IMR-90 (cell line): ENCODE data around the gene FN1. TPM values are rescaled to one million over a fixed set of nuclear protein-coding genes. Genes with fewer than 3 reads are reported as not detected.
A peak's percentile ranks its signal among the peaks of the same experiment; 100 is the strongest.

Experiments used
- ATAC-seq: fragments of 200-7000 bp; cut with Tn5 transposase; 2 replicates; pipeline ENCODE4 v1.9.1; 2020; ENCODE audit warnings: low read depth, mild to moderate bottlenecking, moderate library complexity
- BruUV-seq: library from RNA; stranded (reverse); fragments of 400-500 nt; replicated peaks from 2 replicates; lab custom pipeline; 2021; lab: Mats Ljungman, UMichigan
- CTCF ChIA-PET: fragments of 300-600 bp; formaldehyde crosslinking; extraction: SDS; loops from one replicate; lab custom pipeline; 2021; ENCODE audit warnings: antibody characterized with exemption; lab: Yijun Ruan, JAX
- POLR2A ChIA-PET: fragments of 300-600 bp; sonication (Branson Sonifier 250); formaldehyde crosslinking; loops from one replicate; lab custom pipeline; 2022; ENCODE audit warnings: antibody characterized with exemption; ENCODE audit not compliant: unreplicated experiment; lab: Charles Lee
- DNase-seq: peaks from one replicate; pipeline ENCODE4 v3.0.0; 2013
- H2AFZ ChIP-seq: replicated peaks from 2 replicates; pipeline ENCODE3; 2013; ENCODE audit warnings: low read length, mild to moderate bottlenecking; ENCODE audit not compliant: poor library complexity
- H2AK5ac ChIP-seq: 2 replicates; pipeline ENCODE4 v1.6.1; 2013; ENCODE audit warnings: low read depth, low read length, inconsistent platforms
- H2AK9ac ChIP-seq: replicated peaks from 2 replicates; pipeline ENCODE3; 2013; ENCODE audit warnings: mild to moderate bottlenecking, low read depth, low read length, moderate library complexity; ENCODE audit not compliant: poor library complexity
- H2BK120ac ChIP-seq: 2 replicates; pipeline ENCODE4 v1.6.1; 2013; ENCODE audit warnings: low read depth, low read length, inconsistent platforms
- H2BK15ac ChIP-seq: 3 replicates; pipeline ENCODE4 v1.6.1; 2013; ENCODE audit warnings: low read depth, low read length, inconsistent platforms
- H2BK20ac ChIP-seq: 2 replicates; pipeline ENCODE4 v1.6.1; 2013; ENCODE audit warnings: low read depth, mild to moderate bottlenecking, inconsistent platforms, low read length, moderate library complexity
- H2BK5ac ChIP-seq: 2 replicates; pipeline ENCODE4 v1.6.1; 2013; ENCODE audit warnings: mild to moderate bottlenecking, low read depth, low read length, inconsistent platforms; ENCODE audit not compliant: poor library complexity, severe bottlenecking
- H3K14ac ChIP-seq: replicated peaks from 2 replicates; pipeline ENCODE4 v1.6.1; 2013; ENCODE audit warnings: low read depth, low read length, inconsistent platforms
- H3K18ac ChIP-seq: 2 replicates; pipeline ENCODE4 v1.6.1; 2013; ENCODE audit warnings: low read depth, low read length, control low read depth
- H3K23ac ChIP-seq: 2 replicates; pipeline ENCODE4 v1.6.1; 2013; ENCODE audit warnings: low read depth, low read length, inconsistent platforms
- H3K27ac ChIP-seq: 2 replicates; pipeline ENCODE4 v1.5.1; 2013; ENCODE audit warnings: mild to moderate bottlenecking, control low read depth, low read length; ENCODE audit not compliant: insufficient read depth
- H3K27me3 ChIP-seq: 2 replicates; pipeline ENCODE4 v1.6.1; 2013; ENCODE audit warnings: low read length; ENCODE audit not compliant: control insufficient read depth, insufficient read depth
- H3K36me3 ChIP-seq: 2 replicates; pipeline ENCODE4 v1.6.1; 2013; ENCODE audit warnings: low read length, mixed read lengths; ENCODE audit not compliant: control insufficient read depth, insufficient read depth
- H3K4ac ChIP-seq: 2 replicates; pipeline ENCODE4 v1.6.1; 2013; ENCODE audit warnings: low read depth, low read length, inconsistent platforms
- H3K4me1 ChIP-seq: 2 replicates; pipeline ENCODE4 v1.6.1; 2013; ENCODE audit warnings: low read length, mixed read lengths; ENCODE audit not compliant: control insufficient read depth, insufficient read depth
- H3K4me2 ChIP-seq: 2 replicates; pipeline ENCODE4 v1.6.1; 2013; ENCODE audit warnings: low read depth, mild to moderate bottlenecking, control low read depth, low read length, moderate library complexity
- H3K4me3 ChIP-seq: 2 replicates; pipeline ENCODE4 v1.5.1; 2013; ENCODE audit warnings: low read depth, mild to moderate bottlenecking, control low read depth, low read length, moderate library complexity; ENCODE audit not compliant: insufficient read depth
- H3K56ac ChIP-seq: 2 replicates; pipeline ENCODE4 v1.6.1; 2013; ENCODE audit warnings: low read length, inconsistent platforms; ENCODE audit not compliant: insufficient read depth; ENCODE audit errors: extremely low read depth
- H3K79me1 ChIP-seq, 2 experiments: 2 replicates each; pipeline ENCODE4 v1.6.1; 2013; ENCODE audit warnings: low read length in 2 of 2, inconsistent platforms in 1 of 2, low read depth in 1 of 2
- H3K9ac ChIP-seq: 2 replicates; pipeline ENCODE4 v1.6.1; 2013; ENCODE audit warnings: low read depth, low read length, control low read depth
- H3K9me1 ChIP-seq: 2 replicates; pipeline ENCODE4 v1.6.1; 2013; ENCODE audit warnings: low read length, inconsistent platforms; ENCODE audit not compliant: insufficient read depth
- H3K9me3 ChIP-seq: 2 replicates; pipeline ENCODE4 v1.6.1; 2013; ENCODE audit warnings: low read length; ENCODE audit not compliant: control insufficient read depth, insufficient read depth
- H4K20me1 ChIP-seq: 2 replicates; pipeline ENCODE4 v1.6.1; 2013; ENCODE audit warnings: low read length, inconsistent platforms; ENCODE audit not compliant: insufficient read depth
- H4K5ac ChIP-seq: 2 replicates; pipeline ENCODE4 v1.6.1; 2013; ENCODE audit warnings: mild to moderate bottlenecking, low read depth, low read length, control low read depth
- H4K8ac ChIP-seq, 2 experiments: 2 replicates each; pipeline ENCODE4 v1.6.1; 2013; ENCODE audit warnings: low read depth in 2 of 2, low read length in 2 of 2, control low read depth in 1 of 2, inconsistent platforms in 1 of 2
- H4K91ac ChIP-seq: 2 replicates; pipeline ENCODE4 v1.6.1; 2013; ENCODE audit warnings: low read depth, low read length, inconsistent platforms; ENCODE audit not compliant: insufficient read depth
- CEBPB ChIP-seq: IDR thresholded peaks from 2 replicates; pipeline ENCODE4 v1.6.1; 2012; ENCODE audit warnings: low read depth, low read length, improper control_type of control experiment
- CHD1 ChIP-seq: IDR thresholded peaks from 2 replicates; pipeline ENCODE4 v1.6.1; 2012; ENCODE audit warnings: low read depth, low read length, improper control_type of control experiment
- WGBS, 2 experiments: methylation state at CpG; one replicate each; pipeline versions ENCODE4 v1.1.5 to v1.1.7; 2013; ENCODE audit warnings: missing lambda C conversion rate in 2 of 2; ENCODE audit not compliant: insufficient read length in 1 of 2; ENCODE audit errors: extremely low coverage in 2 of 2; 5-methylcytosine and 5-hydroxymethylcytosine counted together
- dilution Hi-C: fragments of 300-500 bp; cut with HindIII; formaldehyde crosslinking; loops from one replicate; pipeline ENCODE4 v1.14.3; 2018; ENCODE audit warnings: low sequenced_read_pairs; ENCODE audit not compliant: unreplicated experiment
- in situ Hi-C: fragments of 300-500 bp; cut with MboI; formaldehyde crosslinking; loops from 3 replicates; pipeline ENCODE4 v1.14.3; 2019; ENCODE audit warnings: low sequenced_read_pairs, inconsistent platforms, mixed read lengths
- intact Hi-C: fragments of 100-400 bp; cut with micrococcal nuclease; formaldehyde crosslinking; loops from 2 replicates; pipeline ENCODE4 v1.10.0; 2022
- polyA plus RNA-seq, 3 experiments: library from polyadenylated mRNA; depleted of rRNA; stranded (reverse); fragments of >200 nt; gene quantifications; 2 replicates each; pipeline ENCODE4 v1.2.3, GENCODE V29; 2012; ENCODE audit warnings: low replicate concordance in 1 of 3
- total RNA-seq: library from RNA; depleted of rRNA; stranded (reverse); fragments of >200 nt; gene quantifications from 2 replicates; pipeline ENCODE4 v1.2.3, GENCODE V29; 2012

FN1 gene
- total and polyA plus RNA-seq, 2 of the 4 experiments (the other 2 are of a cell fraction): 8,243 to 13,004 TPM

- no TSS peak for BruUV-seq
- Histone ChIP-seq H3K4ac (peak overlapping the region; percentile 46; the same call in 1 of the 2 replicates), H3K27ac (no peak overlapping the region), H3K4me2 (no peak overlapping the region), H3K4me1 (peaks cover 16% of the 10 kb centered on the region), H3K14ac (peak overlapping the region; percentile 44), H3K23ac (peak overlapping the region; percentile 71; the same call in 1 of the 2 replicates), H2AK9ac (no peak overlapping the region), H2AK5ac (0 out of 2 replicates have a peak overlapping the region, but pooled peaks have one; percentile 78), H3K9me1 (peaks cover 9% of the 10 kb centered on the region), H3K9me3 (no peaks in the 10 kb centered on the region), H2BK15ac (peak overlapping the region; percentile 19; the same call in 1 of the 3 replicates), H2AFZ (no peak overlapping the region), H2BK20ac (peak overlapping the region; percentile 81; the same call in 1 of the 2 replicates), H3K56ac (no peak overlapping the region), H4K91ac (0 out of 2 replicates have a peak overlapping the region, but pooled peaks have one; percentile 3), H4K20me1 (no peaks in the 10 kb centered on the region), H4K5ac (no peak overlapping the region; the same call in 1 of the 2 replicates), H3K9ac (no peak overlapping the region), H2BK120ac (peak overlapping the region; percentile 74), H3K79me1 (0 out of 4 replicates have a peak, but pooled peaks cover 0 to 4% of the 10 kb centered on the region in 2 experiments), H3K36me3 (no peaks in the 10 kb centered on the region), H3K18ac (peak overlapping the region; percentile 42; the same call in 1 of the 2 replicates), H4K8ac (peak overlapping the region in 1 of 2 experiments; percentile 35; a peak in 1 of 4 replicates), H2BK5ac (peak overlapping the region; percentile 21), H3K4me3 (no peak overlapping the region), H3K27me3 (no peaks in the 10 kb centered on the region)
- POLR2A ChIA-PET: no interaction called here
- ATAC-seq (no peak), DNase-seq (peak; percentile 34)
- CTCF ChIA-PET: interaction anchor here (0.5 to 0.9 kb wide), 2 partner anchors 10 to 308 kb away, joined by 3 read pairs; no protein-coding TSS in a partner anchor
- intact Hi-C loops: loop anchor here (5.0 kb wide), 1 partner anchor 37 kb away; no protein-coding TSS in a partner anchor
- TF ChIP-seq CEBPB (no peak), CHD1 (no peak)
- in situ Hi-C loops: no loop called here
- WGBS, 2 experiments: no CpG with 5 or more reads among the region's 2 CpGs
- dilution Hi-C loops: no loop called here
Observed at GRCh38 chr2:215465256-215465655, 29.4 kb upstream of the FN1 start.
